GM18499 (cell line): ENCODE results near the gene DEAF1.

Source experiments
- ATAC-seq: cut with Tn5 transposase; IDR thresholded peaks from one replicate; pipeline ENCODE4 v1.9.1; 2021; ENCODE audit warnings: moderate number of reproducible peaks; ENCODE audit not compliant: insufficient read depth, unreplicated experiment

The DEAF1 gene

GRCh38 chr11:687751-688150, 7.3 kb downstream of the DEAF1 start:
- ATAC-seq, result no peak

- ATAC-seq, result no peak
Observed at GRCh38 chr11:686451-687243, 8.4 kb downstream of the DEAF1 start.

GRCh38 chr11:680970-681369, 14.1 kb downstream of the DEAF1 start:
- no peak for ATAC-seq

- ATAC-seq, result no peak
Observed at GRCh38 chr11:680476-680875, 14.5 kb downstream of the DEAF1 start.

- no peak for ATAC-seq
Observed at GRCh38 chr11:679271-680207, 15.5 kb downstream of the DEAF1 start.

- no peak for ATAC-seq
Observed at GRCh38 chr11:678297-678696, 16.7 kb downstream of the DEAF1 start.

GRCh38 chr11:674406-674805, 20.6 kb downstream of the DEAF1 start:
- ATAC-seq, result no peak

GRCh38 chr11:673866-674265, 21.2 kb downstream of the DEAF1 start:
- no peak for ATAC-seq

GRCh38 chr11:665704-666281, 29.2 kb downstream of the DEAF1 start:
- no peak for ATAC-seq

- ATAC-seq, result no peak
Observed at GRCh38 chr11:665062-665703, 29.8 kb downstream of the DEAF1 start.

- no peak for ATAC-seq
Observed at GRCh38 chr11:662689-663274, 32.2 kb downstream of the DEAF1 start.

GRCh38 chr11:660681-661444, 34.2 kb downstream of the DEAF1 start:
- no peak for ATAC-seq

GRCh38 chr11:660281-660680, 34.7 kb downstream of the DEAF1 start:
- ATAC-seq, result no peak

- ATAC-seq, result no peak
Observed at GRCh38 chr11:659532-660085, 35.4 kb downstream of the DEAF1 start.

- ATAC-seq, result no peak
Observed at GRCh38 chr11:657691-658126, 37.3 kb downstream of the DEAF1 start.

- no peak for ATAC-seq
Observed at GRCh38 chr11:656866-657265, 38.2 kb downstream of the DEAF1 start.

- no peak for ATAC-seq
Observed at GRCh38 chr11:656426-656825, 38.6 kb downstream of the DEAF1 start.

- ATAC-seq, result no peak
Observed at GRCh38 chr11:655036-655726, 39.8 kb downstream of the DEAF1 start.
